GM12865 (cell line): ENCODE measurements around the gene CFAP46.

ENCODE experiments used
- DNase-seq: peaks from one replicate; pipeline ENCODE4 v3.0.0; 2010; ENCODE audit warnings: low read depth
- H3K4me3 ChIP-seq: 2 replicates; pipeline ENCODE4 v1.5.1; 2011; ENCODE audit warnings: mild to moderate bottlenecking, low read depth, low read length, control low read depth
- CTCF ChIP-seq: IDR thresholded peaks from 2 replicates; pipeline ENCODE4 v1.5.1; 2011; ENCODE audit warnings: low read length, control low read depth, low read depth, inconsistent platforms; ENCODE audit not compliant: insufficient read depth; ENCODE audit errors: missing control alignments

CFAP46 gene

DNA sequence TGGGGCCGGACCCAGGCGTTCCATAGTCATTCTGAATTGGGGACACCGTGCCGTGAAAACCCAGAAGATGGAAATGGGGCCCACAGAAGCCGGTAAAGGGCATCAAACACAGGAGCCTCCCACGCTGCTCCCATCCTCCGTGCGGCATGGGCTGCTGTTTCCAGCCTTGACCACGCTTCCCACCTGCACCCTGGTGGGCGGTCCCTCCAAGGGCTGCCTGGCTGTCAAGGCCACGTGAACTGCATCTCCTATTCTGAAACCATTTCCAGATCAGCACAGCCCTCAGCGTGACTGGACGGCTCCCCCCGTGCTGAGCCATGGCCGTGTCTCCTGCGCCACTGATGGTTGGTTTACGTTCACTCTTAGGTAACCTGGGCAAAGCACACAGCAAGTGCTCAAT, 14.1 kb downstream of the CFAP46 start:
- no peak for TF ChIP-seq CTCF
- no peak overlapping the region for H3K4me3 ChIP-seq
- DNase-seq, result no peak

GRCh38 chr10:132927824-132928223, 14.5 kb downstream of the CFAP46 start:
- H3K4me3 ChIP-seq, result no peak overlapping the region
- DNase-seq, result no peak
- TF ChIP-seq CTCF, result no peak

DNA sequence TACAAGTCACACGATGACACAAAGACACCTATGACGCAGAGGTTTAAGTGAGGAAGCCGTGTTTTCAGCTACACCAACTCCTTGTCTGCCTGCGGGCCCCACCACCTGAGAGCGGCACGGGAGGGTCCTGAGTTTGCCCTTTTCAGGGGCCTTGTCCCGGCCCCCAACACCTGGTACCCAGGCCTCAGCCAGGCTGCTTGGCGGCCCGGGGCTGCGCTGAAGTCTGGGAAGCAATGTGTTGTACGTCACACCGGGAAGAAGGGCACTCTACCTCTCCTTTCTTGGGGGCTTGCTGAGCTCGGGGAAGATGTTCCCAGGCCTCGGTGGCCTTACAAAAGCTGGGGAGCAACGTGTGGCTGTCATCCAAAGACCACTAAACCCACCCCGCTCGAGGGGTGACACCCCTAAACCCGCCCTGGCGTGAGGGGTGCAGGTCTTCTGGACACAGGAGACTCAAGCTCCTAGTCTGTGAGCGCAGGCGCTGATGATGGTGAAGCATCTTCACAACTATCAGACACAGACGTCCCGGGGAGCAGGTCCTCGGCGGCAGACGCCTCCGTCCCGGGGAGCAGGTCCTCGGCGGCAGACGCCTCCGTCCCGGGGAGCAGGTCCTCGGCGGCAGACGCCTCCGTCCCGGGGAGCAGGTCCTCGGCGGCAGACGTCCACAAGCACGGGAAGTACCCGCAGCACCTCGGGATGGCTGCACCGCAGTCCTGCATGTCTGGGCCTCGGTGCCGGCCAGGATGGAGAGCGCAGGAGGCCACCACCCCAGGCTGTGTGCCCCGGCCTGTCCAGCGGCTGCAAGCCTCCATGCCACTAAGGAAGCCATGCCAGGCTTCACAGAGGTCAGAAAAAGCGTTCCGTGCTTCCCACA, 15.4 kb downstream of the CFAP46 start:
- no peak overlapping the region for H3K4me3 ChIP-seq
- TF ChIP-seq CTCF, result no peak
- no peak for DNase-seq

- TF ChIP-seq CTCF, result no peak
- DNase-seq, result no peak
- no peak overlapping the region for H3K4me3 ChIP-seq
Observed at GRCh38 chr10:132926070-132926469, 16.3 kb downstream of the CFAP46 start.

GRCh38 chr10:132925614-132926013, 16.8 kb downstream of the CFAP46 start:
- no peak for TF ChIP-seq CTCF
- DNase-seq, result no peak
- no peak overlapping the region for H3K4me3 ChIP-seq

DNA sequence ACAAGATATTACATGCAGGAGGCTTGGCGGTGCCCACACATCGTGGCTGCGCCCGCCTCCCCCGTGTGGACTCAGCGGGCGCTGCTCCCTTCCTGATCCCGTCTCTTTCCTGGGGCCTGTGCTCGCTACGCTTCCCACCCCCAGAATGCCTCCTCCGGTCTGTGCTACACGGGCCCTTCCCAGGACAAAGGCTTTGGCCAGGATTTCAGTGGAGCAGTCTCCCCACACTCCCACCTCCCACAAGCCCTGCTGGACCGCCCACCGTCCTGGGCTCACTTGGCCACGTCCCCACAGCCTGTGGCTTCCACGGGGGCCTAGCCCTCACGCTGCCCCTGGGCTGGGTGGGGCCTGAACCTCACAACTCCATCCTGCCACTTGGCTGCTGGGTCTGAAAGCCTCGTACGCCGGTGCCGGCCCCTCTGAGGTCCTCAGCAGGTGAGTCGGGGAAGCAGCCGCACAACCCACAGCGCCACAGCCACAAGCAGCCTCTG, 17.3 kb downstream of the CFAP46 start:
- no peak for DNase-seq
- TF ChIP-seq CTCF, result no peak
- no peak overlapping the region for H3K4me3 ChIP-seq
